Activated CD4-positive, alpha-beta T cell treated with anti-CD3 and anti-CD28 coated beads for 48 hours (primary cell): ENCODE results near the gene CDH23.

ENCODE experiments used
- DNase-seq: peaks from one replicate; pipeline ENCODE4 v3.0.0-alpha.2; 2020

Gene CDH23

DNA sequence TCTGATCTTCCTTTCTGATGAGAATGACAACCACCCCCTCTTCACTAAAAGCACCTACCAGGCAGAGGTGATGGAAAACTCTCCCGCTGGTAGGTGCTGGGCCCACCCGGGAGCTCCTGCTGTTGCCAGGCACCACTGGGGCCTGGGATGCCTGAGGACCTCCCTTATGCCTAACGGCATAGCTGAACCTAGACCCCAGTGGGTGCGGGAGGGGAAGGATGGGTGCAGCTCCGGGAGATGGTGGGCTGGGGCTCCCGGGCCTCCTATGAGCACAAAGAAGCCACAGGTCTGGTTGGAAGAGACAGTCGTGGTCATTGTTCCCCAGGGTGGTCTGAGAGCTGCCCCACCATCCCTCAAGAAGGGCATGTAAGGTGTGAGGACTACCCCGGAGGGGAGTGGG, 392.2 kb downstream of the CDH23 start:
- no peak for DNase-seq

- no peak for DNase-seq
Measured at GRCh38 chr10:71789871-71790270, 393.2 kb downstream of the CDH23 start.

GRCh38 chr10:71790749-71791440, 394.2 kb downstream of the CDH23 start:
- no peak for DNase-seq

DNA sequence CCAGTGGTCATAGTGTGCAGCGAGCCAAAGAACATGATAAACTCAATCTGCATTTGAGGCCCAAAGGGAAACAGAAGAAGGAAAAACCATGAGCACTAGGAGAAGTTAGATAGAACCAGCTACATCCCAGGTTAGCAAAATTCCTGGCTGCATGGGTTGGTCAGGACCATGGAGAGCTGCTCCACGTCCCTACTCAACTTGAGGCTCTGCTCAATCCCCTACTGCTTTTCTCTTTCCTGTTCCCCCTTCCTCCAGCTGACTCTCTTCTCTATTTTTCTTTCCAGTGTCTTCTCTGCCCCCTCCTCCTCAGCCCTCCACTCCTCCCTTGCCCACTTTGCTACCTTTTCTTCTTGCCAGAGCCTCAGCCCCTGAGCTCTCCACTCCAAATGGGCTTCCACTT, 398.5 kb downstream of the CDH23 start:
- no peak for DNase-seq

- DNase-seq, result no peak
Measured at GRCh38 chr10:71796749-71797405, 400.2 kb downstream of the CDH23 start.

DNA sequence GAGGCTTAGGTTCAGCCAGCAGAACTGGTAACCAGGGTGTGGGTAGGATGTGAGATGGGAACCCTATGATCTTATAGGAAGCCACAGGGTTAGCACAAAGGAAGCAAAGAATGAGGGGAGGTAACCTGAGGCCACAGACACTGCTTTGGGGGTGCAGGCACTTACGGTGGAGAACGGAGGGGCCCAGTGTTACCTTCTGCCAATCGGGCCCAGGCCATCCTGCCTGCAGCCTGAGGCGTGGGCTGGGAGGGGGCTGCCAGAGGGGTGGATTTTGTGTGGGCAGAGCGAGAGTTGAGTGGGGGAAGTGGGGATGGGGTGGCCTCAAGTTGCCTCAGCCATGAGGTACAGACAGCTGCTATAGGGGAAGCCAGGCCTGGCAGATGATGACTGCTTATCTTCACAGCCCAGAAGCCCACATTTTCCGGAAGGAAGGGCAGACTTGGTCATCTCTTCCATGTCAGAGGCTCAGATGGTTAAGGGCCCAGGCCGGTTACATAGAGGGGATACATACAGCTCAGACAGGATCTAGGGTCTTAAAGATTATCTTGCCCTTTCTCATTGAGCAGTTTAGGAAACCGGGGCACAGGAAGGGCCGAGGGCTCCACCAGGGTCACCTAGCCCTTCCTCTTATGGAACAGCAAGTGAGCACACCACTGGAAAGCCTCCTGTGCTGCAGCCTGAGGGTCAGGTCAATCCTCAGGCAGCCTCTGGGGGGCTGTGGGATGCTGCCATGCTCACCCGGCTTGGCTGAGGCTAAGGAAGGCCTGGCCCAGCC, 401.0 kb downstream of the CDH23 start:
- no peak for DNase-seq

DNA sequence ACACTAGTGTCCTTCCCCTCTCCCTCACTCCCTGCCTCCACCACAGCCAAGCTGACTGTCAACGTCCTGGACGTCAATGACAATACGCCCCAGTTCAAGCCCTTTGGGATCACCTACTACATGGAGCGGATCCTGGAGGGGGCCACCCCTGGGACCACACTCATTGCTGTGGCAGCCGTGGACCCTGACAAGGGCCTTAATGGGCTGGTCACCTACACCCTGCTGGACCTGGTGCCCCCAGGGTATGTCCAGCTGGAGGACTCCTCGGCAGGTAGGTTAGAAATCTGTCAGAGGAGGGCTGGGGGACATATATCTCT, 401.5 kb downstream of the CDH23 start:
- DNase-seq, result no peak

DNA sequence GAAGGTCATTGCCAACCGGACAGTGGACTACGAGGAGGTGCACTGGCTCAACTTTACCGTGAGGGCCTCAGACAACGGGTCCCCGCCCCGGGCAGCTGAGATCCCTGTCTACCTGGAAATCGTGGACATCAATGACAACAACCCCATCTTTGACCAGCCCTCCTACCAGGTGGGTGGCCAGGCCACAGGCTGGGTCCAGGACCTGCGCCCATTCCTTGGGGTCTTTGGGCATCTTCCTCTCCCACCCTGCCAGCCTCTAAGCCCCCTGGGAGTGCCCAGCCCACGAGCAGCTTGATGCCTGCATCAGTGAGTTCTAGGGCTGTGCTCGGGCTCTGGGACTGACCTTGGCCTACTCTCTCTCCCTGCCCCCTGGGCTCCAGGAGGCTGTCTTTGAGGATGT, 402.4 kb downstream of the CDH23 start:
- DNase-seq, result no peak

GRCh38 chr10:71799608-71800453, 403.1 kb downstream of the CDH23 start:
- DNase-seq, result no peak

DNA sequence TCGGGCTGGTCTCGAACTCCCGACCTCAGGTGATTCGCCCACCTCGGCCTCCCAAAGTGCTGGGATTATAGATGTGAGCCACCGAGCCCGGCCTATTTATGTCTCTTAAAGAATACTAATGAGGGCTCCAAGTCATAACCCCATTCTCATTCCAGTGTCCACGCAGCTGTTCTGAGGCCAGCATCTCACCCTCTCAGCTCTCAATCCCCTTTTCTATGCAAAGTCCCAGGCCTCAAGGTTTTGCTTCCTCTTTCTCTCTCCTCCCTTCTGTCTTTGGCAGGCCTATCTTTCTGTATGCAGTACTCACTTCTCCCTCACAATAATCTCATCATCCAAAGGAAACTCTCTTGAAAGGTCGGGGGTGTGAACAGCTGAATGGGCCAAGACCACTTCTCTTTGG, 404.6 kb downstream of the CDH23 start:
- no peak for DNase-seq

DNA sequence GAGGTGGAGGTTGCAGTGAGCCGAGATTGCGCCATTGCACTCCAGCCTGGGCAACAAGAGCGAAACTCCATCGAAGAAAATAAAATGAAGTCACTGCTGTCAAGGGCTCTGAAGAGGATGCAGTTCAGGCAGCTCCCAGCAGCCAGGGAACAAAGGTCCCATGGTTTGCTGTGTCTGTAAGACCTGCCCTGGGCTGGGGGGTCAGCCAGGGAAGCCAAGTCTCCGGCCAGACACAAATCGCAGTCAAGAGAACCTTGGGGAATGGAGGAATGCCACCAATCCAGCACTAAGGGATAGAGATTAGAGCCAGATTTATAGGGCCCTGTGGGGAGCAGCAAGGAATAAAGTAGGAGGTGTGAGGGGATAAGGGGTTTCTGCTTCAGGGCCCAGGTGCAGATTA, 405.5 kb downstream of the CDH23 start:
- DNase-seq, result no peak

- no peak for DNase-seq
Measured at GRCh38 chr10:71802715-71803488, 406.2 kb downstream of the CDH23 start.

- no peak for DNase-seq
Measured at GRCh38 chr10:71804077-71804476, 407.4 kb downstream of the CDH23 start.

DNA sequence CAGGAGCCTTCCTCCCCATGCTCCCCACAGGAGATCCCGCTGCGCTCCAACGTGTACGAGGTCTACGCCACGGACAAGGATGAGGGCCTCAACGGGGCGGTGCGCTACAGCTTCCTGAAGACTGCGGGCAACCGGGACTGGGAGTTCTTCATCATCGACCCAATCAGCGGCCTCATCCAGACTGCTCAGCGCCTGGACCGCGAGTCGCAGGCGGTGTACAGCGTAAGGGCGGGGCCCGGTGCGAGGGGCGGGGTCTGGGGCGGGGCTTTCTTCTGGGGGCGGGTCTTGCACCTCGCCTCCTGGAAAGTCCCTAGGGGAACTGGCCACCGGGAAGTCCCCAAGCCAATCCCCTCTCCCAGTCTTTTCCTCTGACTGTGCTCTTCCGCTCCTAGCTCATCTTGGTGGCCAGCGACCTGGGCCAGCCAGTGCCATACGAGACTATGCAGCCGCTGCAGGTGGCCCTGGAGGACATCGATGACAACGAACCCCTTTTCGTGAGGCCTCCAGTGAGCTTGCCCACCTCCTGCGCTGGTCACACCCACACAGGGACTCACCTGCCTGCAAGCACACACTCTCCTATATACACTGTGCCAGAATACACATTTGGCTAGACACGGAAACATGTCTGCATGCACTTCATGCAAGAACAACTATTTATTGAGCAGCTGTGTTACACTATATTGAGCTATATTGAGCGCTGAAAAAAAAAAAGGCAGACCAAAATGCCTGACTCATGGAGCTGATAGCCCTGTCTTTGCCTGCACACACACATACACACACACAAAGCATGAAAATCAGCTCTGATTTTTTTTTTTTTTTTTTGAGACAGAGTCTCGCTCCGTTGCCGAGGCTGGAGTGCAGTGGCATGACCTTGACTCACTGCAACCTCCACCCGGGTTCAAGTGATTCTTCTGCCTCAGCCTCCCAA, 409.3 kb downstream of the CDH23 start:
- DNase-seq, result no peak

DNA sequence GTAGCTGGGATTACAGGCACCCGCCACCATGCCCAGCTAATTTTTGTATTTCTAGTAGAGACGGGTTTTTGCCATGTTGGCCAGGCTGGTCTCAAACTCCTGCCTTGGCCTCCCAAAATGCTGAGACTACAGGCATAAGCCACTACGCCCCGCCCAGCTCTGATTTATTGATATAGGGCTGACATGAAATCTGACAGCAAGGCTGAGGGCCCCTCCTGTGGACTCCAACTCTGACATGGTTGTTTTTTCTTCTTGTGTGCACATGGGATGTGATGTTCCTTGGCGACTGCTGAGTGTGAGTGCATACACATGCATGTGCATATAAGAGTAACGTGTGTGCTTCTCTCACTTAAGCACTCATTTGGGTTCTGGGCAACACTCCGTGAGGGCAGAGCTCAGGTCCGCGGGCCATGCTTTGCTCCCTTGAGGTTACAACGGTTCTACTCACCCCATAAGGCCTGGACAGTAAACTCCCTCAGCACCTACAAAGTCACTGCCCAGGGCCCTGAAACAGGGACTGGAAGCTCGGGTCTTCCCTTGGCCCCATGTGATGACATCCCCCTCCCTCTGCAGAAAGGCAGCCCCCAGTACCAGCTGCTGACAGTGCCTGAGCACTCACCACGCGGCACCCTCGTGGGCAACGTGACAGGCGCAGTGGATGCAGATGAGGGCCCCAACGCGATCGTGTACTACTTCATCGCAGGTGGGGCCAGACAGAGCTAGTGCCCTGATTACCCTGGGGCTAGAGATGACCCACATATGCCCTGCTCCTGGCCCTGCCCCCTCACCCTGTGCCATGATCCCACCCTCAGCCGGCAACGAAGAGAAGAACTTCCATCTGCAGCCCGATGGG, 410.2 kb downstream of the CDH23 start:
- no peak for DNase-seq

DNA sequence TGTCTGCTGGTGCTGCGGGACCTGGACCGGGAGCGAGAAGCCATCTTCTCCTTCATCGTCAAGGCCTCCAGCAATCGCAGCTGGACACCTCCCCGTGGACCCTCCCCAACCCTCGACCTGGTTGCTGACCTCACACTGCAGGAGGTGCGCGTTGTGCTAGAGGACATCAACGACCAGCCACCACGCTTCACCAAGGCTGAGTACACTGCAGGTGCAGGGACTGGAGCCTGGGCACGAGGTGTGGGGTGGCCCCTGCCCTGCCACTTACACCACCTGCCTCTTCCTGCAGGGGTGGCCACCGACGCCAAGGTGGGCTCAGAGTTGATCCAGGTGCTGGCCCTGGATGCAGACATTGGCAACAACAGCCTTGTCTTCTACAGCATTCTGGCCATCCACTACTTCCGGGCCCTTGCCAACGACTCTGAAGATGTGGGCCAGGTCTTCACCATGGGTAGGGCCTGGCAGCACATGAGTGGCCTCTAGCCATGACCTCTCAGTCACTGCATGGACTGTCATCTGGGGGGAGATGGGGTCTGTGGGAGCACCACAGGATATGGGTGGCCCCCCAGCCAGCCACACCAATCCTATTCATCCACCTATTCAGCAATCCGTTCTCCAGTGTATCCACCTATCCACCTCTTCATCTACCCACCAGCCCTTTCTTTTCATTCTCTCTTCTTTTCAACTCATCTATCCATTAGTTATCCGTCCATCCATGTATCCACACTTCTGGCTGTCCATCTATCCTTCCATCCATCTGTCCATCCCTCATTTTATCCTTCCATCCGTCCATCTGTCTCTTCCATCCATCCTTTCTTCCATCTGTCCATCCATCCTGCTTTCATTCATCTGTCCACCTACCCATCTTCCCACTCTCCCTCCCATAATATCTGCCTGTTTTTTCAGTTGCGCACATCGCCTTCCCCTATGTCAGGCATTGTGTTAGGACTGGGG, 411.1 kb downstream of the CDH23 start:
- no peak for DNase-seq

DNA sequence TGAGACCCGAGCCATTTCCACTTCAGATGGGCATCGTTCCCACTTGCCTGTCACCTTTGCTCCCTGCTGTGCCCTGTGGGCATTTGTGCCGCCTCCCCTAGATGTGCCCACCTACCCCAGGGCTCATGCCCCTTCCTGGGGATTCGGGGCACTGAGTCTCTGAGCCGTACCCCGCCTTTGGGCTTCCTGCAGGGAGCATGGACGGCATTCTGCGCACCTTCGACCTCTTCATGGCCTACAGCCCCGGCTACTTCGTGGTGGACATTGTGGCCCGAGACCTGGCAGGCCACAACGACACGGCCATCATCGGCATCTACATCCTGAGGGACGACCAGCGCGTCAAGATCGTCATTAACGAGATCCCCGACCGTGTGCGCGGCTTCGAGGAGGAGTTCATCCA, 412.9 kb downstream of the CDH23 start:
- DNase-seq, result no peak

- no peak for DNase-seq
Measured at GRCh38 chr10:71810048-71810750, 413.5 kb downstream of the CDH23 start.

GRCh38 chr10:71811351-71811750, 414.6 kb downstream of the CDH23 start:
- DNase-seq, result no peak
